ENCODE measurements around the gene SDF2L1.

GRCh38 chr22:21624120-21624879 lies 17.8 kb upstream of the SDF2L1 start:
- TF ChIP-seq FOXK2 (IDR thresholded peaks at IDR 0.05) (no peak), SP1 (IDR thresholded peaks at IDR 0.05) (no peak), SUZ12 (IDR thresholded peaks at IDR 0.05) (no peak), L3MBTL2 (conservative IDR thresholded peaks at IDR 0.05) (no peak), HDGF (IDR thresholded peaks at IDR 0.05; ENCODE audit: borderline replicate concordance) (0 out of 2 replicates have a peak, but pooled peaks have one; percentile 44), FOXM1 (IDR thresholded peaks at IDR 0.05; ENCODE audit: borderline replicate concordance) (no peak), ELF4 (IDR thresholded peaks at IDR 0.05) (no peak), LEF1 (IDR thresholded peaks at IDR 0.05; ENCODE audit: borderline replicate concordance) (no peak)
